Neutrophil (primary cell): ENCODE results near the gene GCH1.

ENCODE experiments used
- H3K27ac ChIP-seq: fragments of 200-600 bp; sonication (generic); 2 replicates; pipeline ENCODE4 v1.5.1; 2016; ENCODE audit warnings: mild to moderate bottlenecking, moderate library complexity
- H3K27me3 ChIP-seq: fragments of 200-600 bp; sonication (generic); 2 replicates; pipeline ENCODE4 v1.6.0; 2016; ENCODE audit warnings: mild to moderate bottlenecking
- H3K36me3 ChIP-seq: fragments of 200-600 bp; sonication (generic); 2 replicates; pipeline ENCODE4 v1.5.1; 2017
- H3K4me1 ChIP-seq, 2 experiments: fragments of 200-600 bp in 1 of 2; sonication (generic) in 1 of 2; 1 replicate in 1 of 2; 2 replicates in 1 of 2; pipeline versions ENCODE4 v1.5.1 to v1.6.1; 2013 to 2016; ENCODE audit warnings: low read depth in 1 of 2, low read length in 1 of 2, mild to moderate bottlenecking in 1 of 2, moderate library complexity in 1 of 2; ENCODE audit not compliant: control insufficient read depth in 1 of 2, insufficient read depth in 1 of 2
- H3K4me3 ChIP-seq, 2 experiments: fragments of 200-600 bp in 1 of 2; sonication (generic) in 1 of 2; 1 replicate in 1 of 2; 2 replicates in 1 of 2; pipeline ENCODE4 v1.5.1; 2013 to 2016; ENCODE audit warnings: low read depth in 1 of 2, low read length in 1 of 2, mild to moderate bottlenecking in 1 of 2, moderate library complexity in 1 of 2
- H3K9me3 ChIP-seq: fragments of 200-600 bp; sonication (generic); 2 replicates; pipeline ENCODE4 v1.5.1; 2016
- TF ChIP-seq, protein P1 (sequence below): fragments of 200-600 bp; sonication (generic); IDR thresholded peaks from 2 replicates; pipeline ENCODE4 v1.5.1; 2016; ENCODE audit warnings: antibody characterized with exemption

GCH1 gene

DNA sequence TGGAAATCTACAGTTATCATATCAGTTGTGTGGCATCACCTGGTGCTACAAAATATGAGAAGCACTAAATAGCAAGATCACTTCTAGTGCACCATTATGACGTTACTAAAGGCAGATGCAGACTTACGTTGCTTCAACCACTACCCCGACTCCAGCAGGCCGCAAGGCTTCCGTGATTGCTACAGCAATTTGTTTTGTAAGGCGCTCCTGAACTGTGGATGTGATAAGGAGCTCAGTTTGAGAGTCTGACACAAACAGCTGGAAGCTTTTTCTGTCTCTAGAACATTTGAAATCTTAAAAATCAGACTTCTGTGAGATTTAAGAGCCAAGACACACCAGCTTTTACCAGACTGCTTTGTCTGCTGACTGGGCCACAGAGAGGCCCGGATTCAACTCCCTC lies 57.0 kb downstream of the GCH1 start:
- TF ChIP-seq, protein P1, sequence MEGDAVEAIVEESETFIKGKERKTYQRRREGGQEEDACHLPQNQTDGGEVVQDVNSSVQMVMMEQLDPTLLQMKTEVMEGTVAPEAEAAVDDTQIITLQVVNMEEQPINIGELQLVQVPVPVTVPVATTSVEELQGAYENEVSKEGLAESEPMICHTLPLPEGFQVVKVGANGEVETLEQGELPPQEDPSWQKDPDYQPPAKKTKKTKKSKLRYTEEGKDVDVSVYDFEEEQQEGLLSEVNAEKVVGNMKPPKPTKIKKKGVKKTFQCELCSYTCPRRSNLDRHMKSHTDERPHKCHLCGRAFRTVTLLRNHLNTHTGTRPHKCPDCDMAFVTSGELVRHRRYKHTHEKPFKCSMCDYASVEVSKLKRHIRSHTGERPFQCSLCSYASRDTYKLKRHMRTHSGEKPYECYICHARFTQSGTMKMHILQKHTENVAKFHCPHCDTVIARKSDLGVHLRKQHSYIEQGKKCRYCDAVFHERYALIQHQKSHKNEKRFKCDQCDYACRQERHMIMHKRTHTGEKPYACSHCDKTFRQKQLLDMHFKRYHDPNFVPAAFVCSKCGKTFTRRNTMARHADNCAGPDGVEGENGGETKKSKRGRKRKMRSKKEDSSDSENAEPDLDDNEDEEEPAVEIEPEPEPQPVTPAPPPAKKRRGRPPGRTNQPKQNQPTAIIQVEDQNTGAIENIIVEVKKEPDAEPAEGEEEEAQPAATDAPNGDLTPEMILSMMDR: no peak
- H3K4me1 ChIP-seq: no peaks in the 10 kb centered on the region
- no peaks in the 10 kb centered on the region for H3K9me3 ChIP-seq
- H3K4me3 ChIP-seq: no peak overlapping the region
- no peak overlapping the region for H3K27ac ChIP-seq
- H3K36me3 ChIP-seq: peaks cover 7% of the 10 kb centered on the region
- H3K27me3 ChIP-seq: no peaks in the 10 kb centered on the region

DNA sequence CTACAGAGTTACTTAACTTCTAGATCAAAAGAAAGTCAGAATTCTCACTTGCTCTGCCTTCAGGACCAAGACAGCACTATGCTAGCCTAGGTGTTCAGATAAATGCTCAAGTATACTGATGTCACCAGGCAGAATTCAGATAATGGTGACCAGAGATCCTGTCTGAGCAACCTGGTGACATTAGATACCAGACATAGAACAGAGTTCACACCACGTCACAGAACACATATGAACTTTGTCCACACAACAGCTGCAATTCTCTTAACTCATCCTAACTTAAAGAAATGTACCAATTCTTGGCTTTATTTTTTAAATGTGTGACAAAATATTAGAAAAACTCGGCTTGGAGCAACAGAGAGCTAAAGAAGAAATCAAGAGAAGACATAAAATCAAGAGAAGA lies 58.1 kb downstream of the GCH1 start:
- H3K27ac ChIP-seq: no peak overlapping the region
- no peak overlapping the region for H3K4me3 ChIP-seq
- peaks cover 11% of the 10 kb centered on the region for H3K36me3 ChIP-seq
- no peaks in the 10 kb centered on the region for H3K27me3 ChIP-seq
- TF ChIP-seq, protein P1: no peak
- H3K4me1 ChIP-seq: no peaks in the 10 kb centered on the region
- H3K9me3 ChIP-seq: no peaks in the 10 kb centered on the region

GRCh38 chr14:54840798-54841197 lies 61.8 kb downstream of the GCH1 start:
- no peak overlapping the region for H3K4me3 ChIP-seq
- H3K27ac ChIP-seq: no peak overlapping the region
- H3K9me3 ChIP-seq: no peaks in the 10 kb centered on the region
- no peaks in the 10 kb centered on the region for H3K27me3 ChIP-seq
- TF ChIP-seq, protein P1: no peak
- H3K4me1 ChIP-seq: no peaks in the 10 kb centered on the region
- peaks cover 8% of the 10 kb centered on the region for H3K36me3 ChIP-seq

DNA sequence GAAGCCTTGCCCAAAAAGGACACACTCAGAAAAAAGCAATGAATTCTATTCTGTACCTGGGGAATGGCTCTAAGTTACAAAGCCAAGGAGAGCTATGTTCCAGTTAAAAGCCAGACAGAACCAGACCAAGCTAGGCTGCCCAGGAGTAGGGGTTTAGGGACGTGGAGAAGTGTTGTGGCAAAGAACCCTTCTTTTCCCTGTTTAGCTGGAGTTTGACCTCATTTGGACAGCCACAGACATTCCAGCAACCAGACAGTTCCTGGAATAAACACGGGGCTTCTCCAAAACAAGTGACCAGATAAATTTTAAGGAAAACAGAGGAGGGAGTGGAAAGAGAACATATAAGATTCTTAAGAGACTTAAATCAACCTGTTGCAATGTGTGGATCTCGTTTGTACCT lies 62.3 kb downstream of the GCH1 start:
- peaks cover 8% of the 10 kb centered on the region for H3K36me3 ChIP-seq
- no peaks in the 10 kb centered on the region for H3K9me3 ChIP-seq
- TF ChIP-seq, protein P1: no peak
- no peak overlapping the region for H3K27ac ChIP-seq
- H3K27me3 ChIP-seq: no peaks in the 10 kb centered on the region
- H3K4me3 ChIP-seq: no peak overlapping the region
- H3K4me1 ChIP-seq: no peaks in the 10 kb centered on the region

DNA sequence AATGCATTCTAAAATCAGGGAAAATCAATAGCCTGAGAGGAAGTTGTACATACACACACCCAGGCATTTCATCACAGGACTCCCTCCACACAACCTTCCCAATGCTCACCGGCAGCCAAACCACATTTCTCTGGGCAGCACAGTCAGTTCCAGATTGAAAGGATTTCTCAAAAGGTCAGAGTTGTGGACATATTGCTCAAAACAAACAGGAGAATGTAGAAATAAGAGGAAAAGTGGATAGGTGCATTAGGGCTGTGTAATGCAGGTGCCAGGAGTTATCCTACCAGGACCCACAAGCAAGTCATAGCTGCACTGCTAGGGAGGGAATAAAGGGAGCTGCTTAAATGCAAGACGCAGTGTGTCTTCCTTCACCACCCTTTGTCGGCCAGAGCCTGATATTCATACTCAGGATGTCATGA lies 62.9 kb downstream of the GCH1 start:
- Histone ChIP-seq H3K4me3 (no peak overlapping the region), H3K36me3 (peaks cover 8% of the 10 kb centered on the region), H3K27me3 (no peaks in the 10 kb centered on the region), H3K4me1 (no peaks in the 10 kb centered on the region), H3K9me3 (no peaks in the 10 kb centered on the region), H3K27ac (no peak overlapping the region)
- TF ChIP-seq, protein P1: no peak

GRCh38 chr14:54838931-54839512 lies 63.6 kb downstream of the GCH1 start:
- Histone ChIP-seq H3K27ac (no peak overlapping the region), H3K9me3 (no peaks in the 10 kb centered on the region), H3K27me3 (no peaks in the 10 kb centered on the region), H3K4me1 (no peaks in the 10 kb centered on the region), H3K4me3 (no peak overlapping the region), H3K36me3 (peaks cover 8% of the 10 kb centered on the region)
- TF ChIP-seq, protein P1: no peak
